ENCODE data around the gene DEPDC7. TPM values are rescaled to one million over a fixed set of nuclear protein-coding genes. Genes with fewer than 3 reads are reported as not detected.
A peak's percentile ranks its signal among the peaks of the same experiment; 100 is the strongest.
"Not testable (repeated sequence)": the region's sequence is repeated elsewhere in the genome, so short reads cannot be mapped to it uniquely, and the experiment has no call there.

DEPDC7 gene
- total and polyA plus RNA-seq, 2 experiments from 2014 or later, result 12.5 to 21.3 TPM

DNA sequence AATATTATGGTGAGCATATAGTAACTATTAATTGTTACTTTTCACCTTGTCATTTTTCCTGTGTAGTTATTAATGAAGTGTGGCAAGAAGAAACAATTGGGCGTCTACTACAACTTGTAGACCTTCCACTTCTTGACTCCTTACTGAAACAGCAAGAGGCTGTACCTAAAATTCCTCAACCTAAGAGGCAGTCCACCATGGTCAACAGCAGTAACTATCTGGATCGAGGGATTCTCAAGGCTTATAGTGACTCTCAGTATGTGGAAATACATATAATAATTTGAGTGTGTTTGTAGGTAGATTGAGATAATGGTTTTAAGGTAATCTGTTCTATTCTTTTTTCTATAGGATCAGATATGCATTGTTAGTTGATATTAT, 12.8 kb downstream of the DEPDC7 start:
- Histone ChIP-seq H3K36me3 (replicated peaks; ENCODE audit: insufficient read depth, low read depth) (no peaks in the 10 kb centered on the region), H3K4me1 (ENCODE audit: insufficient read depth) (peaks cover 16% of the 10 kb centered on the region), H3K9me3 (ENCODE audit: low read depth) (no peaks in the 10 kb centered on the region), H3K27ac (no peak overlapping the region), H3K4me2 (peak overlapping the region; percentile 36), H3K4me3 (no peak overlapping the region), H4K20me1 (ENCODE audit: insufficient read depth, poor library complexity, severe bottlenecking) (no peaks in the 10 kb centered on the region), H3K9me2 (replicated peaks; ENCODE audit: insufficient read depth) (no peaks in the 10 kb centered on the region), H2AFZ (no peak overlapping the region), H3K79me2 (peaks cover 13% of the 10 kb centered on the region), H3K27me3 (no peaks in the 10 kb centered on the region)
- TF ChIP-seq EZH2phosphoT487 (IDR thresholded peaks at IDR 0.05; ENCODE audit: low read depth, severe bottlenecking, unreplicated experiment) (no peak), CTCF (IDR thresholded peaks at IDR 0.05; ENCODE audit: poor library complexity) (no peak), EZH2 (IDR thresholded peaks at IDR 0.05; ENCODE audit: borderline replicate concordance) (no peak)
- no peak for DNase-seq (ENCODE audit: low spot score)
- 64% methylated on average over 2 of the region's 2 CpGs for WGBS (ENCODE audit: low lambda C conversion rate, missing lambda C conversion rate)

GRCh38 chr11:33029218-33029617, 13.5 kb downstream of the DEPDC7 start:
- H3K79me2 ChIP-seq; H4K20me1 ChIP-seq (ENCODE audit: insufficient read depth, poor library complexity, severe bottlenecking); H3K4me2 ChIP-seq; H3K4me3 ChIP-seq; H3K9me2 ChIP-seq (replicated peaks; ENCODE audit: insufficient read depth); DNase-seq (ENCODE audit: low spot score); H3K36me3 ChIP-seq (replicated peaks; ENCODE audit: insufficient read depth, low read depth); H3K27ac ChIP-seq; H2AFZ ChIP-seq; H3K27me3 ChIP-seq; H3K9me3 ChIP-seq (ENCODE audit: low read depth): not testable (repeated sequence)
- peaks cover 16% of the 10 kb centered on the region for H3K4me1 ChIP-seq (ENCODE audit: insufficient read depth)
- 86% methylated on average over 6 of the region's 6 CpGs for WGBS (ENCODE audit: low lambda C conversion rate, missing lambda C conversion rate)

DNA sequence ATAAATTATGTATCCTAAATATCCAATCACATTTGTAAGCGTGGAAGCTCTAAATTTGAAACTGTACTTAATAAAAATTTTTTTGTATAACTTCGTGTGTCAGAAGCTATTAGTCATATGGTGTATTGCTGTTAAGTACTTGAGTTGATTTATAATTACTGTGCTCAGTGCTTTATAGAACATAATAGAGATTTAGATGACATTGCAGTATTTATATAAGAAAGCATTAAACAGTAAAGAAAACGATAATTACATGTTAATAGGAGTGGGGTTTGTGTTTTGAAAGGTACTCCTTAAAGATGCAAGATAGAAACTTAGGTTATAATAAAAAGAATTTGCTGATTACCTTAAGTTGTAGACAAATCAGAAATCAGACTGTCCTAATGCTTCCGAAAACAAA, 17.8 kb downstream of the DEPDC7 start:
- no peak overlapping the region for H2AFZ ChIP-seq
- H3K9me2 ChIP-seq (replicated peaks; ENCODE audit: insufficient read depth), result no peaks in the 10 kb centered on the region
- H4K20me1 ChIP-seq (ENCODE audit: insufficient read depth, poor library complexity, severe bottlenecking), result no peaks in the 10 kb centered on the region
- no peaks in the 10 kb centered on the region for H3K79me2 ChIP-seq
- H3K27me3 ChIP-seq, result no peaks in the 10 kb centered on the region
- no peak for TF ChIP-seq EZH2phosphoT487 (IDR thresholded peaks at IDR 0.05; ENCODE audit: low read depth, severe bottlenecking, unreplicated experiment)
- TF ChIP-seq EZH2 (IDR thresholded peaks at IDR 0.05; ENCODE audit: borderline replicate concordance), result no peak
- TF ChIP-seq CTCF (IDR thresholded peaks at IDR 0.05; ENCODE audit: poor library complexity), result no peak
- H3K9me3 ChIP-seq (ENCODE audit: low read depth), result no peaks in the 10 kb centered on the region
- H3K36me3 ChIP-seq (replicated peaks; ENCODE audit: insufficient read depth, low read depth), result no peaks in the 10 kb centered on the region
- H3K27ac ChIP-seq, result no peak overlapping the region
- 79% methylated on average over 4 of the region's 4 CpGs for WGBS (ENCODE audit: low lambda C conversion rate, missing lambda C conversion rate)
- DNase-seq (ENCODE audit: low spot score), result no peak
- H3K4me2 ChIP-seq, result no peak overlapping the region
- H3K4me1 ChIP-seq (ENCODE audit: insufficient read depth), result peaks cover 6% of the 10 kb centered on the region
- H3K4me3 ChIP-seq, result no peak overlapping the region

- Histone ChIP-seq H3K4me1 (ENCODE audit: insufficient read depth) (no peaks in the 10 kb centered on the region), H3K27me3 (no peaks in the 10 kb centered on the region), H3K4me2 (peak overlapping the region; percentile 52), H3K9me2 (replicated peaks; ENCODE audit: insufficient read depth) (no peaks in the 10 kb centered on the region), H3K36me3 (replicated peaks; ENCODE audit: insufficient read depth, low read depth) (no peaks in the 10 kb centered on the region), H3K27ac (peak overlapping the region; percentile 58), H3K79me2 (no peaks in the 10 kb centered on the region), H2AFZ (no peak overlapping the region), H3K9me3 (ENCODE audit: low read depth) (no peaks in the 10 kb centered on the region), H4K20me1 (ENCODE audit: insufficient read depth, poor library complexity, severe bottlenecking) (no peaks in the 10 kb centered on the region), H3K4me3 (no peak overlapping the region)
- TF ChIP-seq CTCF (IDR thresholded peaks at IDR 0.05; ENCODE audit: poor library complexity), result no peak
- no peak for TF ChIP-seq EZH2 (IDR thresholded peaks at IDR 0.05; ENCODE audit: borderline replicate concordance)
- TF ChIP-seq EZH2phosphoT487 (IDR thresholded peaks at IDR 0.05; ENCODE audit: low read depth, severe bottlenecking, unreplicated experiment), result no peak
- DNase-seq (ENCODE audit: low spot score), result no peak
- WGBS (ENCODE audit: low lambda C conversion rate, missing lambda C conversion rate), result 50% methylated on average over 1 of the region's 1 CpG
These were observed 19.3 kb downstream of the DEPDC7 start for GRCh38 chr11:33035011-33035410.
